T-cell (primary cell): ENCODE data around the gene CAPN8. TPM values are rescaled to one million over a fixed set of nuclear protein-coding genes. Genes with fewer than 3 reads are reported as not detected.
A peak's percentile ranks its signal among the peaks of the same experiment; 100 is the strongest.

Source experiments
- ATAC-seq, 4 experiments: fragments of 200-7000 bp in 3 of 4; fragments of 150-1000 bp in 1 of 4; cut with Tn5 transposase; replicated peaks in 1 of 4; 1 replicate in 3 of 4; 2 replicates in 1 of 4; pipeline ENCODE4 v1.10.0; 2021; ENCODE audit warnings: moderate library complexity in 3 of 4, mild to moderate bottlenecking in 2 of 4, moderate number of reproducible peaks in 1 of 4
- CTCF ChIA-PET, 2 donors: fragments of 300-600 bp; sonication (Branson Sonifier 250); formaldehyde crosslinking; loops; one replicate each; lab custom pipeline; 2022; ENCODE audit warnings: antibody characterized with exemption in 2 of 2; lab: Charles Lee
- POLR2A ChIA-PET, 2 donors: fragments of 300-600 bp; sonication (Branson Sonifier 250); formaldehyde crosslinking; loops; one replicate each; lab custom pipeline; 2022; ENCODE audit warnings: antibody characterized with exemption in 2 of 2; lab: Charles Lee
- DNase-seq, 35 experiments: peaks; one replicate each; pipeline versions ENCODE4 v3.0.0 to v3.0.0-alpha.2; 2013 to 2023
- H3K27ac ChIP-seq: one replicate; pipeline ENCODE4 v1.5.1; 2013; ENCODE audit warnings: low read length
- H3K27me3 ChIP-seq, 2 experiments: replicated peaks in 1 of 2; 1 replicate in 1 of 2; 2 replicates in 1 of 2; pipeline versions ENCODE4 v1.6.1 to v1.7.0; 2013; ENCODE audit warnings: low read length in 1 of 2, mixed read lengths in 1 of 2; ENCODE audit not compliant: control insufficient read depth in 2 of 2, insufficient read depth in 2 of 2; ENCODE audit errors: extremely low read depth in 1 of 2
- H3K36me3 ChIP-seq, 2 donors: 1 replicate in 1 of 2; 2 replicates in 1 of 2; pipeline versions ENCODE4 v1.6.1 to v1.7.0; 2013; ENCODE audit warnings: low read length in 1 of 2; ENCODE audit not compliant: control insufficient read depth in 2 of 2, insufficient read depth in 1 of 2; ENCODE audit errors: extremely low read depth in 1 of 2
- H3K4me1 ChIP-seq, 2 experiments: 1 replicate in 1 of 2; 2 replicates in 1 of 2; pipeline versions ENCODE4 v1.6.1 to v1.7.0; 2013; ENCODE audit warnings: low read length in 2 of 2, mixed read lengths in 1 of 2; ENCODE audit not compliant: insufficient read depth in 2 of 2, control insufficient read depth in 1 of 2; ENCODE audit errors: extremely low read depth in 1 of 2
- H3K4me3 ChIP-seq, 2 donors: 1 replicate in 1 of 2; 2 replicates in 1 of 2; pipeline versions ENCODE4 v1.5.1 to v1.7.0; 2013; ENCODE audit warnings: mild to moderate bottlenecking in 2 of 2, low read length in 1 of 2, moderate library complexity in 1 of 2; ENCODE audit not compliant: control insufficient read depth in 1 of 2; ENCODE audit errors: extremely low read depth in 1 of 2
- H3K9me3 ChIP-seq: 2 replicates; pipeline ENCODE4 v1.7.0; 2013
- H3K27ac Mint-ChIP-seq, 2 donors: one replicate each; pipeline ENCODE4 v1.8.0; 2020 to 2021; ENCODE audit warnings: mild to moderate bottlenecking in 2 of 2, mixed read lengths in 2 of 2
- H3K27me3 Mint-ChIP-seq, 2 donors: one replicate each; pipeline ENCODE4 v1.8.0; 2021 to 2022; ENCODE audit warnings: mixed read lengths in 2 of 2
- H3K36me3 Mint-ChIP-seq: one replicate; pipeline ENCODE4 v1.8.0; 2021; ENCODE audit warnings: mixed read lengths
- H3K4me1 Mint-ChIP-seq, 3 donors: one replicate each; pipeline ENCODE4 v1.8.0; 2020 to 2022; ENCODE audit warnings: mixed read lengths in 3 of 3, mild to moderate bottlenecking in 1 of 3
- H3K4me3 Mint-ChIP-seq, 3 donors: one replicate each; pipeline ENCODE4 v1.8.0; 2020 to 2022; ENCODE audit warnings: mild to moderate bottlenecking in 3 of 3, mixed read lengths in 3 of 3, moderate library complexity in 3 of 3
- H3K9me3 Mint-ChIP-seq, 3 donors: one replicate each; pipeline ENCODE4 v1.8.0; 2020 to 2022; ENCODE audit warnings: mixed read lengths in 3 of 3
- WGBS: methylation state at CpG from one replicate; pipeline ENCODE4 v1.1.5; 2013; ENCODE audit warnings: missing lambda C conversion rate; ENCODE audit not compliant: insufficient coverage; 5-methylcytosine and 5-hydroxymethylcytosine counted together
- total RNA-seq, 35 experiments: library from RNA in 6 of 35; stranded (reverse) in 6 of 35; fragments of 120-200 nt in 1 of 35; gene quantifications; one replicate each; pipeline versions ENCODE4 v1.2.1 to v1.2.4 and lab custom pipeline; 2013 to 2026

Gene CAPN8
- total RNA-seq, 5 donors from 2014 or later (not counting 1 experiment from before 2014, with no cell fraction given) = 0.38 to 0.99 (median 0.56) TPM

GRCh38 chr1:223618680-223619079 lies 46.8 kb downstream of the CAPN8 start:
- Mint-ChIP-seq H3K4me3 (no peak overlapping the region), H3K9me3 (no peaks in the 10 kb centered on the region), H3K27me3 (no peaks in the 10 kb centered on the region), H3K4me1 (no peaks in the 10 kb centered on the region), H3K27ac (no peak overlapping the region), H3K36me3 (no peaks in the 10 kb centered on the region)
- Histone ChIP-seq H3K36me3 (no peaks in the 10 kb centered on the region), H3K27me3 (peaks cover 0 to 6% of the 10 kb centered on the region in 2 experiments), H3K4me3 (no peak overlapping the region), H3K4me1 (no peaks in the 10 kb centered on the region), H3K27ac (no peak overlapping the region), H3K9me3 (no peaks in the 10 kb centered on the region)
- ATAC-seq (no peak), DNase-seq (no peak)
- CTCF ChIA-PET = no interaction called here
- 90% methylated on average over 3 of the region's 5 CpGs for WGBS
- POLR2A ChIA-PET = no interaction called here

DNA sequence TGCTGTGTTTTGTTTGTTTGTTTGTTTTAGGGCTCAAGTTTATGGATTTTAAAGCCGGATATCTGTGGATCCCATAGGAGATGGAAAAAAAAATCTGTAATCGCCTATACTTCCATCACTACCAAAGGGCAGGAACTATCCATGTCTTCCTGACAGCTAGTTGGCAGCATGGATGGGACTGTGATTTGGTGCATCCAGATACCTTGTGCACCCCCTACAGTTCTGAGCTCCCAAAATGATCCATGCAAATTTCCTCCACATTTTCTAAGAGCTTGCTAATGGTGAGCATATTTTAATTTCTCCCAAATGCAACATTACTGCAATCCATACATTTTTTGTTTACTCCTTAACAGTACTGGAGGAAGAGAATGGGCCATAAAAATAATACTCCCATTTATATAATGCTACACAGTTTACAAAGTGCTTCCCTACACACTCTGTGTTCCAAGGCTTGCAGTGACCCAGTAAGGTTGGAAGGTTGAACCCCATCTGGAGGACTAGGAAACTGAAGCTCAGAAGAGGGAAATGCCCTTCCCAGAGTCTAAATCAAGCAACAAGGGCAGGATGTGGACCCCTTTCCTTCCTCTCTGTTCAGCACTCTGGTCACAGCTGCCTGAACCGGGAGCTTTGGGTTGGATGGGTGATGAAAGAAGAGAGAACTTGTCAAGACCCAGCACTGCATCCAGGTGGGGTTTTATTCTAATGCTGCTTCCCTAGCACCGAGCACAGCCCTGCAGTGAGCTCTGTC lies 48.0 kb downstream of the CAPN8 start:
- Histone ChIP-seq H3K27ac (no peak overlapping the region), H3K27me3 (peaks cover 0 to 6% of the 10 kb centered on the region in 2 experiments), H3K9me3 (no peaks in the 10 kb centered on the region), H3K4me1 (no peaks in the 10 kb centered on the region), H3K36me3 (no peaks in the 10 kb centered on the region), H3K4me3 (no peak overlapping the region)
- H3K36me3 Mint-ChIP-seq = no peaks in the 10 kb centered on the region
- no peak overlapping the region for H3K27ac Mint-ChIP-seq
- DNase-seq = no peak
- H3K4me3 Mint-ChIP-seq = no peak overlapping the region
- H3K4me1 Mint-ChIP-seq = no peaks in the 10 kb centered on the region
- no CpG with 5 or more reads among the region's 4 CpGs for WGBS
- no peaks in the 10 kb centered on the region for H3K9me3 Mint-ChIP-seq
- ChIA-PET POLR2A (no interaction called here), CTCF (no interaction called here)
- no peaks in the 10 kb centered on the region for H3K27me3 Mint-ChIP-seq
- no peak for ATAC-seq

- DNase-seq (no peak), ATAC-seq (no peak)
- no peaks in the 10 kb centered on the region for H3K4me1 ChIP-seq
- Mint-ChIP-seq H3K36me3 (no peaks in the 10 kb centered on the region), H3K27ac (no peak overlapping the region), H3K27me3 (no peaks in the 10 kb centered on the region), H3K4me1 (peaks cover 0 to 3% (median 1%) of the 10 kb centered on the region in 3 donors), H3K9me3 (peaks cover 0 to 2% (median 0%) of the 10 kb centered on the region in 3 donors), H3K4me3 (no peak overlapping the region)
- H3K27ac ChIP-seq = no peak overlapping the region
- H3K36me3 ChIP-seq = no peaks in the 10 kb centered on the region
- ChIA-PET CTCF (no interaction called here), POLR2A (no interaction called here)
- WGBS = 80% methylated on average over 1 of the region's 4 CpGs
- peaks cover 0 to 6% of the 10 kb centered on the region in 2 experiments for H3K27me3 ChIP-seq
- no peak overlapping the region for H3K4me3 ChIP-seq
- no peaks in the 10 kb centered on the region for H3K9me3 ChIP-seq
Observed at GRCh38 chr1:223616586-223616985, 48.9 kb downstream of the CAPN8 start.

DNA sequence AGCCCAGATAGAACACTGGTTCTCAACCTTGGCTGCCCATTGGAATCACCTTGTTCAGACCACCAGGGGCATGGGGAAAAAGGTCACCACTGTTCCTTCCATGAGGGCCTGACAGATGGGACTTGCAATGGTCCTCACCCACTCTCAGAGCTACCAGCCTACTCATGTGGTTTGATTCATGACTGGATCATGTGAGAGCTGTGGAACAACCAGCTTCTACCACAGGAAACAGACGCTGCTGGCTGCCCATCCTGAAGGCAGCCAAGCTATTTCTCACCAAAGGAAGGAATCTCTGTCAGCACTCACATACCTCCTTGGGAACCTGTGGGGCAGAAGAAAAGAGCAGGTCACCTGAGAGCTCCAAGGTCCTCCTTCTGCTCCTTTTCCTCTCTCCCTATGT lies 53.6 kb downstream of the CAPN8 start:
- no peak overlapping the region for H3K27ac Mint-ChIP-seq
- H3K36me3 Mint-ChIP-seq = no peaks in the 10 kb centered on the region

GRCh38 chr1:223609977-223610376 lies 55.5 kb downstream of the CAPN8 start:
- Histone ChIP-seq H3K36me3 (no peaks in the 10 kb centered on the region), H3K9me3 (no peaks in the 10 kb centered on the region), H3K27ac (no peak overlapping the region), H3K4me1 (no peaks in the 10 kb centered on the region), H3K4me3 (no peak overlapping the region), H3K27me3 (no peaks in the 10 kb centered on the region)
- WGBS = no CpG with 5 or more reads among the region's 4 CpGs
- ChIA-PET CTCF (interaction anchor here in 1 of 2 donors (0.7 to 1.7 kb wide), 2 partner anchors 78 to 476 kb away, joined by 3 to 5 read pairs; no protein-coding TSS in a partner anchor), POLR2A (no interaction called here)
- peaks cover 0 to 6% (median 2%) of the 10 kb centered on the region in 3 donors for H3K4me1 Mint-ChIP-seq
- no peak overlapping the region for H3K27ac Mint-ChIP-seq
- no peaks in the 10 kb centered on the region for H3K36me3 Mint-ChIP-seq
- DNase-seq (no peak), ATAC-seq (no peak)
- H3K4me3 Mint-ChIP-seq = no peak overlapping the region
- no peaks in the 10 kb centered on the region for H3K27me3 Mint-ChIP-seq
- H3K9me3 Mint-ChIP-seq = peaks cover 0 to 3% (median 0%) of the 10 kb centered on the region in 3 donors

More for the DNA sequence above, 53.6 kb downstream of the CAPN8 start:
- ATAC-seq = peak in 2 of 4 experiments; percentile 24 to 34
- Histone ChIP-seq H3K4me3 (no peak overlapping the region), H3K36me3 (no peaks in the 10 kb centered on the region), H3K4me1 (no peaks in the 10 kb centered on the region), H3K9me3 (no peaks in the 10 kb centered on the region), H3K27ac (no peak overlapping the region), H3K27me3 (no peaks in the 10 kb centered on the region)
- 0% methylated on average over 1 of the region's 1 CpG for WGBS
- Mint-ChIP-seq H3K27me3 (no peaks in the 10 kb centered on the region), H3K4me3 (no peak overlapping the region), H3K4me1 (peaks cover 0 to 6% (median 2%) of the 10 kb centered on the region in 3 donors), H3K9me3 (peaks cover 0 to 3% (median 0%) of the 10 kb centered on the region in 3 donors)
- ChIA-PET CTCF (interaction anchor here in 1 of 2 donors (1.1 to 1.7 kb wide), 2 partner anchors 11 to 478 kb away, joined by 3 to 5 read pairs; no protein-coding TSS in a partner anchor), POLR2A (no interaction called here)
- no peak for DNase-seq

DNA sequence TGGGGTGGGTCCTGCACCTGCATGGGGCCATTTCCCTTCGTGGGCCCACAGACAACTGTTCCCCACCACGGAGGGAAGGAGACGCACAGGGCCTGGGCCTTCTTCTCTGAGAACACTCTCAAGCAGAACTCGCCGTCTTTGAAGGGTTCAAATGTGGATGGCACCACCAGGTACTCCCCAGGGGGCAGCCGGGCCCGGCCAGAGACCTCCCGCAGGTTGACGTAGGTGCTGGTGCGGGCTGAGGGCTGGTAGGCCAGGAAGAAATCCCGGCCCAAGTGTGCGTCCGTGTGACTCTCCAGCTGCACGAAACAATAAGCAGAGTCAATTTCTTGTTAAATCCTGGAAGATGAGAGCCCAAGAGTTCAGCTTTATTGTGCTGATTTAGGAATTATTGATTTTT lies 56.4 kb downstream of the CAPN8 start:
- Histone ChIP-seq H3K27me3 (no peaks in the 10 kb centered on the region), H3K4me1 (no peaks in the 10 kb centered on the region), H3K9me3 (no peaks in the 10 kb centered on the region), H3K4me3 (no peak overlapping the region), H3K27ac (no peak overlapping the region), H3K36me3 (no peaks in the 10 kb centered on the region)
- DNase-seq (no peak), ATAC-seq (no peak)
- Mint-ChIP-seq H3K27me3 (no peaks in the 10 kb centered on the region), H3K4me3 (no peak overlapping the region), H3K36me3 (no peaks in the 10 kb centered on the region), H3K4me1 (peaks cover 0 to 6% (median 2%) of the 10 kb centered on the region in 3 donors), H3K27ac (no peak overlapping the region), H3K9me3 (peaks cover 0 to 3% (median 0%) of the 10 kb centered on the region in 3 donors)
- ChIA-PET CTCF (no interaction called here), POLR2A (no interaction called here)
- 83% methylated on average over 11 of the region's 14 CpGs for WGBS
